UCSD-AML1 (cell line): ENCODE measurements around the gene RFC3.
"Not testable (repeated sequence)": the region's sequence is repeated elsewhere in the genome, so short reads cannot be mapped to it uniquely, and the experiment has no call there.

Experiments used
- DNase-seq: peaks from one replicate; lab custom pipeline; 2025; ENCODE audit not compliant: unreplicated experiment; lab: John Stamatoyannopoulos, UW

RFC3 gene

GRCh38 chr13:33817901-33818706 lies at the start of gene RFC3:
Gene RFC3, plus strand, starts transcription at chr13:33818149. Its CDS starts 30 bp downstream, at chr13:33818179.
- DNase-seq = peak; percentile 92

DNA sequence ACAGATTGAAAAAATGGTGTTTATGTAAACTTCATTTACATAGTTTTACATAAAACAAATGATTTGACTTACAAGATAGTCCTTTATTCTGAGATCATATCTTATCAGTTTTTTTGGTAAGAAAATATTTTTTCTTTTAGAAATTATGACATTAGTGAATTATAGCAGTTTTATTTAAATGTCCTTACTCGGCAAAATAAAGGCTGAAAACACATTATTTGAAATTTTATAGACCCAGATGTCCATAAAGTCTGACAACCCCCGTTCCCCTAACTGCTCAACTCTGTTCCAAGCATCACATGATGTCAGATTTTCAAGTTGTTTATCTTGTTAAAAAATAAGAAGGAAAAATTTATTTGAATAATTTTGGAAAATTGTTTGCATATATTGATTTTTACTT lies 46.7 kb upstream of the RFC3 start:
- no peak for DNase-seq

DNA sequence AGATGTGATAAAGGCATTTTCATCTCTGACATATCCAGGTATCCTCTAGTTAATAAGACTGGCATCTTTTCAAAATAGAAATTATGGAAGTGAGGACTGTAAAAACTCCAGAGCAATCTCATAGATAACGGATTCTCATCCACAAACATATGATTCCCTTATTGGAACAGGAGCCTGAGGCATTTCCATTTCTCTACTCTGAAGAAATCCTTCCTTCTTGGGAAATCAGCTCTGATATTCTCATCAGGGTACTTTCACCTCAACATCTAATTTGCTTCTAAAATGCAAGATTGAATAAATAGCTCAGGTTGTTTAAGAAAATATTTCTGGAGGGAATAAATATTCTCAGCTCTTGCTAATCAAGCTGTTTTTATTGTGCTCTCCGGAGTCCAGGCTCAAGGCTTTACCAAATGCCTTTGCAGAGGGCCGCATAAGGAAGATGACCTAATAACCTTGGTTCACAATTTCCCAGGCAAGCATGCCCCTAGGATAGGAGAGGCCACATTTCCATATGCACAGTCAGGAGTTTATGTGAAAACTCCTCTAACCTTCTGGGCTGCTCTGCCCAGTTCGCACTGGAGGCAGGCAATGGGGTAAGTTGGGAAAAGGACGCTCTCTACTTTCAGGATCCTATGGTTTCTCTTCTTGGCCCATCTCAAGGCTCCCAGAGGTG lies 44.0 kb upstream of the RFC3 start:
- no peak for DNase-seq

GRCh38 chr13:33775339-33776108 lies 42.4 kb upstream of the RFC3 start:
- DNase-seq = no peak

- no peak for DNase-seq
Measured at GRCh38 chr13:33776239-33776881, 41.6 kb upstream of the RFC3 start.

DNA sequence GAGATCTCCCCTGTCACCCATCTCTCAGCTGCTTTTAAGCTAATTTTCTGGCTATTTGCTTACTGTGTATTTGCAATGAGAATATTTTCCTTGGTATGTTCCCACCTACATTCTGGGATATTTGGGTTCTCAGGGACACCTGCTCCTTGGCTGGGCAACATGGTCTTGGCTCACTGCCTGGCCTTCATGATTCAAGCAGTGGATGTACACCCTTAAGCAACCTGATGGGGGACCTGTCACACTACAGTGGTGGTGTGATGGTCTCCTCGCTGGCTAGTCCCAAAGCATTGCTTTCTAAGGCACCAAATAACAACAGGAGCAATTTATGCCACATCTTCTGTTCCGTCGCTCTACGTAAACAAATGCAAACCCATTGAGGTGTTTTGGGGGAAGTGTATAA lies 35.3 kb upstream of the RFC3 start:
- no peak for DNase-seq

GRCh38 chr13:33783212-33783611 lies 34.7 kb upstream of the RFC3 start:
- DNase-seq = not testable (repeated sequence)

GRCh38 chr13:33784738-33785137 lies 33.2 kb upstream of the RFC3 start:
- DNase-seq = no peak

DNA sequence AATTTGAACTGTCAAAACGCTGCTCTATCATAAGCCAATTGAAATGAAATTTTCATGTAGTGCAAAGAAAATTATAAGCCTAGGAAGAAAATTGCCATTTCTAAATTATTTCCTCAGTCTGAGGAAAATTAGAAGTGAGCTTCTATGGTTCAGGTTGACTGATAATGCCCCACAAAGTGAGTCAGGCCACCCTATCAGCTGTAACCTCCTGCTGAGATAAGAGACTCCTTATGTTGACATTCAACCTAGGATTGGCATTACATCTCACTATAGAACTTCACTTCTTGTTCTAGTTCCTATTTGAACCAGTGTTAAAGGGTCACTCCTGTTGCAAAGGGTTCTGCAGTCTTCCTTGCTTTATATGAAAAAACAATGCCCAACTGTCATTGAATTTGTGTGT lies 32.6 kb upstream of the RFC3 start:
- no peak for DNase-seq

- DNase-seq = no peak
Measured at GRCh38 chr13:33787051-33787591, 30.8 kb upstream of the RFC3 start.

DNA sequence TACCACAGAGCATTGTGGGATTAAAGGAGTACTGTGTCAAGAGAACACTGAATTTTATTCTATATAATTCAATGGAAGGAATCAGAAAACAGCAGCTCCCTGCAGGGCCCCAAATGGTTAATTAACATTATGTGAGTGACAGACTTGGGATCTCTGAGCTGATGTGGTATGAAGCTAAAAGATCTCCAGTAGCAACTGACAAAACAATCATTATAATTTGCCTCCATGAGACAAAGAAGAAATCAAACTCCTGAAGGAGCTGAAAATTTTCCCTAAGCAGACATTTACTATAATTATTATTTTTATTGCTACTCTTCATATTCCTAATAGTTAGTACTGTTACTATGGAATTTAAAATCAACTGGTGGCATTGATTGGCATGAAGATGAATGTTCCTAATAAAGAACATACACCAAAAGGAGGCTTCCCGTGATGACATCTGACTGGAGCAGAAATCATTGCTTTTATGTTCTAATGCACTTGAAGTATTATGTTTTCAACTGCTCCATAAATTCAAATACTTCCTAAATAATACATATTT lies 28.8 kb upstream of the RFC3 start:
- DNase-seq = no peak

DNA sequence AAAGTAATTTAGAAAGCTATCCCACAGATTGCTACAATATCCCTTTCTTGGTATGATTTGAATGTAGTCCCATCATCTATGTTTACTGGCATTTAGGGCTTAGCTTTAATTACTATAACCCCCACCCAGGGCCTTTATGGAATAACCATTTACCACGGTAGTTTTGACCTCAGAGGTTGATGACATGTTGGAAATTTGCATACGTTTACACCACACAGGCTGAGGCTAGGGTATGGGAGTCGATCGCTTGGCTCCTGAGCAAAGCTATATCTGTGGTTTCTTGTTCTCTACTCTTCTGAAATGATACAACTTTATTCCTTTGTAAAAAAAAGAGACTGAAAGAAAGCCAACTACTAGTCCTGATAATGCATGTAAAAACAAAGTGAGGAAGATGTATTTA lies 28.2 kb upstream of the RFC3 start:
- no peak for DNase-seq

GRCh38 chr13:33793726-33794125 lies 24.2 kb upstream of the RFC3 start:
- DNase-seq = no peak

- no peak for DNase-seq
Measured at GRCh38 chr13:33794576-33794975, 23.4 kb upstream of the RFC3 start.

- DNase-seq = no peak
Measured at GRCh38 chr13:33796095-33796494, 21.9 kb upstream of the RFC3 start.

DNA sequence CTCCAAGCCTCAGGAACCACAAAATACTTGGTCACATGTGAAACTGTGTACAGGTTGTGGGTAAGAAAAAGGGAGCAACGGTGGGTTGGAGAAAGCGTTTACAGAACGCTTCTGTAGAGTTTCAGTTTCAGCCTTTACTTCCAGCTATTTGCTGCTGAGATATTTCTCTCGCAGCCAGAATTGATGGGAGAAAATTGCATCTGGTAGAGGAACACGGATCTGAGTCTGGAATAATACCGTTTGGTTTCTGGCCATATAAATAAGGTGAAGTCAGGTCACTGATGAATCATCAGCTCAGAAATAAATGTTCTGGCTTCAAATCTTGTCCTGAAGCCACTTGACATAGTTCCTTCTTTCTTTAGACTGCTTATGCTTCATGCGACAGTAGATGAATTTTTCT lies 20.3 kb upstream of the RFC3 start:
- no peak for DNase-seq

DNA sequence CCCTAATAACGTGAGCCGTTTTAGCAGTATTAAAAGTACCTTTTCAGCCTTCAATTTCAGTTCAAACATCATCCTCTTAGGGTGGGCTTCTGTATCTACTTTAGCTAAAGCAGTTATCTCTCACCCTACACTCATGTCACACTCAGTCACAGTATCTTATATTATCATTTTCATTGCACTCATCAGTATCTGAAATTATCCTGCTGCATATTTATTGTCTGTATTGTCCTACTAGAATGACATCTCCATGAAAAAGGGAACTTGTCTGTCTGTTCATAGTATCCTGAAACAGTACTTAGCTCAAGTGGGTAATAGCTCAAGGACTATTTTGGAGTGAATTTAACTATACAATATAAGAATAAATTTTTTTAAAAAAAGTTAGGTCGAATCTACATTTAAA lies 19.9 kb upstream of the RFC3 start:
- DNase-seq = no peak

DNA sequence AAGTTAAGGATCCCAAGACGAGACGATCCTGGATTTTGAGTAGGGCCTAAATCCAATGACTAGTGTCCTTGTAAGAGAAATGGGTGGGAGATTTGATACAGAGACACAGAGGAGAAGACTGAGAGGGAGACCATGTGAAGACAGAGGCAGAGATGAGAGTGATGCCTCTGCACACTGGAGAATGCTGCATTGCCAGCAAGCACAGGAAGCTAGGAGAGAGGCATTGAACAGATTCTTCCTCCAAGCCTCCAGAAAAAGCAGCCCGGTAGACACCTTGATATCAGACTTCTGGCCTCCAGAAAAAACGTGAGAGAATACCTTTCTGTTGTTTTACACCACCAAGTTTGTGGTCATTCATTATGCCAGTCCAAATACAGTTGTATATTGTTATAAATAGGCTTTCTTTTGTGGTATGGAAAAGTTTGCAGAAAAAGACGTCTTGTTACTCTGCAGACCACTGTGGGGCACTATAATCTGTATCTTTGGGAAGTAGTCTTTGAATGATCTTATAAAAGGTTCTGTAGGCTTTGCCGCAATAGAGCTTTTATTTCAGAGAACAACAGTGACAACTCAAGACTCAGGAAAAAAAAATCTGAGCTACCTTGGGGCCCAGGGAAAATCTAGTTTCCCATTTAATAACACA lies 17.9 kb upstream of the RFC3 start:
- DNase-seq = no peak

DNA sequence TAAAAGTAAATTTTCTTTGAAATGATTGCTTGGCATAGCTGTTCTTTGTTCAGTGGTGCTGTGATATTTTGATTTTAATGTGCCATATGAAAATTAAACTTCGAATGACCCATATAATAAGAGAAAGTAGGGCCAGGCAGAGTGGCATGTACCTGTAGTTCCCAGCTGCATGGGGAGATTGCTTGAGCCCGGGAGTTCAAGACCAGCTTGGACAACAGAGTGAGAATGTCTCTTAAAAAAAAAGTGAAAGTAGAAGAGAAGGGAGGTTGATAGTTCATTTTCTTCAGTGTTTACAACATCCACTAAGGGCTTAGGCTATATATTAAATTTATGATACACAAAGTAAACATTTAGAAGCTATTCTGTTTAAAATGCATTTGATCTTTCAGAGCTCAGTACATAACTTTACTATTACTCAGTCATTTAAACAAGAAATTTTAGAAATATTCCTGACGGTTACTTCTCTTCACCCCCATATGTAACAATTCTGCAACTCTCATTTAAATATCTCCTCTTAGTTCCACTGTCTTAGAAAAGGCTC lies 17.2 kb upstream of the RFC3 start:
- no peak for DNase-seq
